ENCODE results near the gene FAM110C. TPM values are rescaled to one million over a fixed set of nuclear protein-coding genes. Genes with fewer than 3 reads are reported as not detected.

The FAM110C gene
- total RNA-seq, 1 donor from 2014 or later = 0.07 TPM

DNA sequence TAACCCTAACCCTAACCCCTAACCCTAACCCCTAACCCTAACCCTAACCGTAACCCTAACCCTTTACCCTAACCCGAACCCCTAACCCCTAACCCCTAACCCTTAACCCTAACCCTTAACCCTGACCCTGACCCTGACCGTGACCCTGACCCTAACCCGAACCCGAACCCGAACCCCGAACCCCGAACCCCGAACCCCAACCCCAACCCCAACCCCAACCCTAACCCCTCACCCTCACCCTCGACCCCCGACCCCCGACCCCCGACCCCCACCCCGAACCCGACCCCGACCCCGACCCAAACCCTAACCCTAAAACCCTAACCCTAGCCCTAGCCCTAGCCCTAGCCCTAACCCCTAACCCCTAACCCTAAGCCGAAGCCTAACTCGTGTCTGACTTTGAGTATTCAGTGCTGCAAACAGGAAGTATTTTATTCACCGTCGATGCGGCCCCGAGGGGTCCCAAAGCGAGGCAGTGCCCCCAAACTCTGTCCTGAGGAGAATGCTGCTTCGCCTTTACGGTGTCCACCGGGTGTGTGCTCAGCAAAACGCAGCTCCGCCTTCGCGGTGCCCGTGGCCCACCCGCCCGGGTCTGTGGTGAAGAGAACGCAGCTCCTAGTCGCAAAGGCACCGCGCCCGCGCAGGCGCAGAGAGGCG, 36.0 kb downstream of the FAM110C start:
- H3K4me3 Mint-ChIP-seq = no peak overlapping the region
- H3K27me3 Mint-ChIP-seq (ENCODE audit: low read depth) = peaks cover 7% of the 10 kb centered on the region
- H3K36me3 Mint-ChIP-seq (ENCODE audit: low read depth) = peaks cover 6% of the 10 kb centered on the region
- H3K9me3 Mint-ChIP-seq = peaks cover 5% of the 10 kb centered on the region
- DNase-seq (ENCODE audit: low read depth, low spot score) = no peak
- no peak overlapping the region for H3K27ac Mint-ChIP-seq (ENCODE audit: unreplicated experiment)
- peaks cover 19% of the 10 kb centered on the region for H3K4me1 Mint-ChIP-seq
- TF ChIP-seq CTCF (conservative IDR thresholded peaks at IDR 0.05) = no peak

Other genes starting within 250 kb of the FAM110C start
- 30.8 and 31.8 TPM in 2 replicates for gene SH3YL1, start 217.5 kb upstream of the FAM110C start, total RNA-seq
- 133 and 144 TPM in 2 replicates for gene ACP1, start 218.4 kb upstream of the FAM110C start, total RNA-seq
- gene ALKAL2, start 241.6 kb upstream of the FAM110C start, total RNA-seq = 0.63 and 0.82 TPM in 2 replicates

All from neural crest cell (in vitro differentiated cells).